HG03457 (cell line): ENCODE measurements around the gene PSME1.
A peak's percentile ranks its signal among the peaks of the same experiment; 100 is the strongest.

Experiments used
- ATAC-seq: cut with Tn5 transposase; IDR thresholded peaks from one replicate; pipeline ENCODE4 v1.9.1; 2021; ENCODE audit warnings: moderate number of reproducible peaks; ENCODE audit not compliant: unreplicated experiment

The PSME1 gene

GRCh38 chr14:24167469-24168114, 31.6 kb downstream of the PSME1 start:
- no peak for ATAC-seq

DNA sequence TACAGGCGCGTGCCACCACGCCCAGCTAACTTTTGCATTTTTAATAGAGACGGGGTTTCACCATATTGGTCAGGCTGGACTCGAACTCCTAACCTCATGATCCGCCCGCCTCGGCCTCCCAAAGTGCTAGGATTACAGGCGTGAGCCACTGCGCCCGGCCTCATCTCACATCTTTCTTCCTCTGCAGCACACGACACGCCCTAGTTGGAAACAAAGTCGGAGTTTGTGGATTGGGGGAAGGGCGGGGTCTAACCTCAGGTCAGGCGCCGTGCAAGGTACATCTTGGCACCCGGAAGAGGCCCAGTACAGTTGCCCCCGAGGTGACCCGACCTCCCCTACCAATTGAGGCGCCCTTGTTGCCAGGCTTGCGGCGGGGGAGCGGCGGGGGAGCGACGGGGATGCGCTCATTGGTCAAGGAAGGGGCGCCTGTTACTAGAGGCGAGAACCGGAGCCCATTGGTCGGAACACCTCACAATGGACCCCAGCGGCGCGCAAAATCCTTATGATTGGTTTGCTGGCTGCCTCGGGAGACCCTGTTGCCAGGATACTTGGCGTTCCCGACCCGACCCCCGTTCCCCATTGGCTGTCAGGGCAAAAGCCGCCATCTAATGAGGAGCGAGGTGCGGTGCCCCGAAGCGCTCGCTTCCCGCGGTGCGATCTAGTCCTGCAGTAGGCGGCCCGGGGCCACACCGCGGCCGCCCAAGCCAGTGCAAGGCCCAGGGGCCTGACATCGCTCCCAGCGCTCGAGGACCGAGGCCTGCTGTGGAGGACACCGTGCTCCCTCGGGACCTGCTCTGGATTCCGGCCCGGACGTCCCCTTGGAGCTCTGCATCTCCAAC, 35.6 kb downstream of the PSME1 start, which contains the start of gene REC8:
REC8 (plus strand) TSS at position 659 of the 839 bp plus-strand sequence. CDS start 473 bp downstream, outside the sequence.
- ATAC-seq, result peak; percentile 76

DNA sequence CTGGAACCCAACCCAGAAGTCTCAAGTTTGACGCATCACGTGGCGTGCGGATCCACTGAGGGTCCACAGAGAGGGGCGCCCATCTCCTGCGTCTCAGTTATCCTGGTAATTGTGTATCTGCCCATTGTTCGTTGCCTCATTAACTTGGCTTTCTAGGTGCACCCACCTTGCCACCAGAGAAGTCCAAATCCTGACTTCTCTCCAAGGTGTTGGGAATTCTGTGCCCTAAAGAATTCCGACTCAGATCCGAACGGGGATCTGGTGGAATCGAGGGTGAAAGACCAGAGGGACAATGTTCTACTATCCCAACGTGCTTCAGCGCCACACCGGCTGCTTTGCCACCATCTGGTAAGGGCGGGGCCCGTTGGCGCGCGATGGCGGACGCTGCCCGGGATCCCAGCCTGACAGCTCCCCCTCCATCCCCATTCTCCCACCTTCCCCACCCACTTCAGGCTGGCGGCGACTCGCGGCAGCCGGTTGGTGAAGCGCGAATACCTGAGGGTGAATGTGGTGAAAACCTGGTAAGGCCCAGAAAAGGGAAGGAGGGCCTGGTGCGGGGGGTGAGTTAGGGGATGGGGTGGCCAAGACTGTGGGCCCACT, 36.4 kb downstream of the PSME1 start:
- no peak for ATAC-seq

- ATAC-seq, result no peak
Measured at GRCh38 chr14:24172871-24173281, 36.9 kb downstream of the PSME1 start.

- ATAC-seq, result no peak
Measured at GRCh38 chr14:24176599-24176998, 40.6 kb downstream of the PSME1 start.

GRCh38 chr14:24177041-24177825, 41.2 kb downstream of the PSME1 start:
- ATAC-seq, result no peak

DNA sequence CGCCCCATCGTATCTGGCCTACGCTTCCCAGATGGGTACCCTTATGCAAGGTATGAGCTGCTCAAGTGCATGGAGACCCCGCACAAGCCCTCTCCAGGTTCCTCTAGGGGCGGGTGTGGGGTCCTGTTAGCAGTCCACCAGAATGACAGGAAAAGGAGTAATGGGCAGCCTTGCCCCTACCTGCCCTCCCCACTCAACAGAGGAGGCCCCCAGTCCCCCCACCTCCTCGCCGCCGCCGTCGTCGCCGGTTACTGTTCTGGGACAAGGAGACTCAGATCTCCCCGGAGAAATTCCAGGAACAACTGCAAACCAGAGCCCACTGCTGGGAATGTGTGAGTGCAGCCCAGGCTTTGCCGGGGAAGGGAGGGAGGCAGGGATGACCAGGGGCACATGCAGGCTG, 41.9 kb downstream of the PSME1 start:
- ATAC-seq, result no peak

GRCh38 chr14:24178399-24179178, 42.6 kb downstream of the PSME1 start:
- ATAC-seq, result no peak

- no peak for ATAC-seq
Measured at GRCh38 chr14:24179294-24179960, 43.4 kb downstream of the PSME1 start.

DNA sequence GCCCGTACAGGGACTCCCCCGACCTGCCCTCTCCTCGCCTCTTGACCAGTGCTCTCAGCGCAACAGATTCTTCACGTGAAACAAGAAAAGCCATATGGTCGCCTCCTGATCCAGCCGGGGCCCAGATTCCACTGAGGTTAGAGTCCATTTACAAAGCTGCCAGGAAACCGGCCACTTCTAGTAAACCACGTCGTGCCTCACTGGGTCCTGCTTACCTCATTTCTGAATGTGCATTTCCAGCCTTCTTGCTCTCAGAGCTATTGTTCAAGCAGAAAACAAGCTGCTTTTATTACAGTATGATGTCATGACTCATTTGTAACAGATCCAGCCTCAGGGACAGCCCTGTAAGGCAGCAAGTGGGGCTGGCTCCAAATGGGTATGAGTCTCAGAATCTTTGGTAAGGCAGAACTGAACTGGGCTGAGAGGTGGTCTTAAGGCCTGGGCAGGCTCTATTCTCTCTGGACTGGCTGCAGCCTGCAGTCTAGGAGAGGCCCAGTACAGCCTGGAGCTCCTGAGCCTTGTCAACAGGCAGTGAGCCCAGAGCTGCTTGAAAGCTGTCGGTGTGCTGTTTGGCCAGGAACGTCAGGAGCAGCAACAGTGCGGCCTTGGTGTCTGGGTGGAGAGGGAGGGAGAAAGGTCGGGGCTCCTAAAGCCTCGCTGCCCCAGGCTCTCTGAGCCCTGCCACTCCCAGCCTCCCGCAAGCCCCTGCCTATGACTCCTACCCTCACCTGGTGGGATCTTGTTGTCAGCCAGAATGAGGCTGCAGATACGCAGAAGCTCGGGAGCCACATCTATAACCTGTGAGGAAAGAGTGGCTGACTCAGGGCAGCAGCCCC, 44.2 kb downstream of the PSME1 start:
- ATAC-seq, result no peak

DNA sequence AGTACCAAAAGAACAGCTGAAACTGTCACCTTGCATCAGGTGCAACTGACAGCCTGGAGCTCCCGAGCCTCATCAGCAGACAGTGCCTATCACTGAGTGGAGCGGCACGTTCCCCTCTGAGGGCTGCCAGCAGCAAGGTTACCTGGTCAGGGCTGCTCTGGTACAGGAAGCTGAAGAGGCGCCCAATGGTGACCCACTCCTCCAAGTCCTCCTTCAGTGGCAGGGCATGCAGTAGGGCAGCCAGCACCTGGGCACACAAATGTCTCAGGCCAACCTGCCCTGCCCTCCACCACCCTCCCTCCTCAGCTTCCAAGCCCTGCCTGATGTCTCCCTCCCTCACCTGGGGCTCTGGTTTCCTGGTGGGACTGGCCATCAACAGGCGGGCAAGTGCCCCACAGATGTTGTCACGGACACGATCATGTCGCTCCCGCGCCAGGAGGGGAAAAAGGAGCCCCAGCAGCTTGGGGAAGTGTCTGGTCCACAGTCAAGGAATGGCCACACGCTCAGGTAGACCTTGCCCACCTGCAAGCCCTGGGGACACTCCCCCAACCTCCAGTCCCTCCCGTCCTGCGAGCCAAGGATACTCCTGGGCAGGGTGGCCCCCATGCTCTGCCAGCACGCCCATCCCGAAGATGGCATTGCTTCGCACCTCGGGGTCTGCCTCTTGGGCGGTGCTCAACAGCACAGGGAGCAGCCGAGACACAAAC, 45.5 kb downstream of the PSME1 start:
- ATAC-seq, result no peak

- no peak for ATAC-seq
Measured at GRCh38 chr14:24182110-24182882, 46.3 kb downstream of the PSME1 start.

GRCh38 chr14:24183014-24183481, 47.1 kb downstream of the PSME1 start:
- no peak for ATAC-seq

- no peak for ATAC-seq
Measured at GRCh38 chr14:24184104-24184970, 48.3 kb downstream of the PSME1 start.

DNA sequence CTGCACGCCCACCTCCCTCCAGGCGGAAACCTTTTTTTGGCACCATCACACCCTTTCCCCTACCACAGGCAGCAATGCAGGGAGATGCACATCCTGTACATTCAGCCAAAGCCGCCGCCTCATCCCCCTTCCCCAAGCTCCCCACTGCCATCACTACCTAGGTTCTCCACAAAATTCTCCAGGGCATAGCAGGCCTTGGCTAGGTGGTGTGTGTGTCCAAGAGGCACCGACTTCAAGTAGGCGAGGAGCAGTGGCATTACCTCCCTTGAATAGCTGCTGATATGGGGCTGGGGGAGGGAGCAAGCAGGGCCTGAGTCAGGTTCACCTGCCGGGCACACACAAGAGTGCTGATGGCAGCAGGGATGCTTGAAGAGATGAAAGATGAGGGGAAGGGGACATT, 49.0 kb downstream of the PSME1 start:
- no peak for ATAC-seq

DNA sequence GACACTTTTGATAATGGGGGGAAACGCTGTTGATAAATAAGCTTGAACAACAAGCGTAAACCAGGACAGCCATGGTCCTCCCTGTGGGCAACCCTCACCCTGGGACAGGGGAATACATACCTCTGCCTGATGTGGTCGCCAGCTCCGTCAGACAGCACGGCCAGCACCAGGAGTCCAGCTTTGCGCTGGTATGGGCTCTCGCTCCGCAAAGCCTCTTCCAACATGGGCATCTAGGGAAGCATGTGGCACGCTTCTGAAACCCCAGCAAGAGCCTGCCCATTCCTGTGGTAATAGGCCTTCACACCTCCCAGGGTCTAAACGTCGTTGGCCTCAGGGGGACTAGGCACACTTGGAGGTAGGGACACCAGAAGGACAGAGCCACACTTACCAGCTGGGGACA, 49.7 kb downstream of the PSME1 start:
- no peak for ATAC-seq
